Stomach (tissue), 9 donors: Measurements from ENCODE around the gene SUSD2. TPM values are rescaled to one million over a fixed set of nuclear protein-coding genes. Genes with fewer than 3 reads are reported as not detected.

Source experiments
- DNase-seq, 2 donors: peaks; one replicate each; pipeline versions ENCODE4 v3.0.0 to v3.0.0-alpha.2; 2013 to 2019
- H3K27ac ChIP-seq, 5 donors: fragments of 200-600 bp in 4 of 5; sonication (generic) in 4 of 5; one replicate each; pipeline ENCODE4 v1.5.1; 2013 to 2019; ENCODE audit warnings: mild to moderate bottlenecking in 1 of 5, moderate library complexity in 1 of 5
- H3K27me3 ChIP-seq, 3 donors: fragments of 200-600 bp; sonication (generic); one replicate each; pipeline ENCODE4 v1.5.1; 2017 to 2019; ENCODE audit warnings: mixed run types in 1 of 3
- H3K36me3 ChIP-seq, 4 donors: fragments of 200-600 bp; sonication (generic); 1 replicate in 3 of 4; 2 replicates in 1 of 4; pipeline ENCODE4 v1.5.1; 2016 to 2019
- H3K4me1 ChIP-seq, 4 donors: fragments of 200-600 bp; sonication (generic); one replicate each; pipeline ENCODE4 v1.5.1; 2016 to 2019
- H3K4me3 ChIP-seq, 4 donors: fragments of 200-600 bp; sonication (generic) in 3 of 4; one replicate each; pipeline ENCODE4 v1.5.1; 2016 to 2019; ENCODE audit warnings: mild to moderate bottlenecking in 1 of 4
- H3K9me3 ChIP-seq, 4 donors: fragments of 200-600 bp; sonication (generic); one replicate each; pipeline ENCODE4 v1.5.1; 2016 to 2019
- CTCF ChIP-seq, 7 experiments: fragments of 450-650 bp in 4 of 7; fragments of 200-600 bp in 3 of 7; sonication (generic) in 3 of 7; IDR thresholded peaks; one replicate each; pipeline ENCODE4 v1.5.1; 2016 to 2019; ENCODE audit warnings: antibody characterized with exemption in 7 of 7, control low read depth in 2 of 7, mild to moderate bottlenecking in 1 of 7
- EP300 ChIP-seq: sonication (generic); formaldehyde crosslinking; IDR thresholded peaks from one replicate; pipeline ENCODE4 v1.6.1; 2017; ENCODE audit warnings: antibody characterized with exemption
- POLR2A ChIP-seq, 4 donors: fragments of 450-650 bp; IDR thresholded peaks; one replicate each; pipeline ENCODE4 v1.6.1; 2016; ENCODE audit warnings: antibody characterized with exemption in 4 of 4, control low read depth in 2 of 4, mild to moderate bottlenecking in 1 of 4, moderate library complexity in 1 of 4
- POLR2AphosphoS5 ChIP-seq, 3 donors: sonication (generic); formaldehyde crosslinking; IDR thresholded peaks; one replicate each; pipeline ENCODE4 v1.6.1; 2016; ENCODE audit warnings: antibody characterized with exemption in 3 of 3
- WGBS, 5 donors: extraction: QIAGEN DNeasy Blood & Tissue Kit in 3 of 5; methylation state at CpG; one replicate each; pipeline versions ENCODE4 v1.1.5 to v1.1.7; 2013 to 2018; 5-methylcytosine and 5-hydroxymethylcytosine counted together
- intact Hi-C: fragments of 100-400 bp; cut with DNase I; formaldehyde crosslinking; loops from one replicate; pipeline ENCODE4 v1.15.1; 2023; ENCODE audit warnings: low total_unique reads
- polyA plus RNA-seq, 3 donors: library from polyadenylated mRNA; stranded (reverse); fragments of 200-250 nt; gene quantifications; one replicate each; pipeline ENCODE4 v1.2.3, GENCODE V29; 2013
- total RNA-seq, 5 donors: library from RNA; depleted of rRNA; stranded (reverse); fragments of >200 nt; gene quantifications; one replicate each; pipeline versions ENCODE4 v1.1.0 to v1.2.3, GENCODE V29; 2014 to 2016
- donor health status: healthy with polysubstance abuse.
- donor health status: Bipolar disorder and iron deficiency.
- donor health status: healthy.

SUSD2 gene
- total and polyA plus RNA-seq, 8 donors: 0.58 to 29.9 (median 4.4) TPM

- DNase-seq: peak in 1 of 2 donors; percentile 55
- Histone ChIP-seq H3K27me3 (no peaks in the 10 kb centered on the region), H3K4me3 (no peak overlapping the region), H3K36me3 (peaks cover 62 to 100% (median 96%) of the 10 kb centered on the region in 4 donors), H3K4me1 (peaks cover 0 to 15% (median 7%) of the 10 kb centered on the region in 4 donors), H3K27ac (peak overlapping the region in 2 of 5 donors; percentile 32 to 55), H3K9me3 (no peaks in the 10 kb centered on the region)
- 69 to 91% (median 84%) methylated on average over 3 to 12 of the region's 12 CpGs for WGBS, 5 donors
- TF ChIP-seq POLR2A (IDR thresholded peaks at IDR 0.05) (no peak), CTCF (IDR thresholded peaks at IDR 0.05) (no peak)
- intact Hi-C loops: no loop called here
Observed at GRCh38 chr22:24170188-24170587, 11.1 kb upstream of the SUSD2 start.

GRCh38 chr22:24170632-24171031 lies 10.7 kb upstream of the SUSD2 start:
- no peaks in the 10 kb centered on the region for H3K27me3 ChIP-seq
- peak overlapping the region in 2 of 5 donors; percentile 32 to 55 for H3K27ac ChIP-seq
- peaks cover 0 to 15% (median 11%) of the 10 kb centered on the region in 4 donors for H3K4me1 ChIP-seq
- peaks cover 61 to 100% (median 95%) of the 10 kb centered on the region in 4 donors for H3K36me3 ChIP-seq
- H3K9me3 ChIP-seq: no peaks in the 10 kb centered on the region
- 73 to 96% (median 90%) methylated on average over 4 to 5 of the region's 5 CpGs for WGBS, 5 donors
- intact Hi-C loops: no loop called here
- no peak overlapping the region for H3K4me3 ChIP-seq
- no peak for DNase-seq
- TF ChIP-seq CTCF (IDR thresholded peaks at IDR 0.05): no peak
- no peak for TF ChIP-seq POLR2AphosphoS5 (IDR thresholded peaks at IDR 0.05)
- TF ChIP-seq EP300: no peak
- TF ChIP-seq POLR2A (IDR thresholded peaks at IDR 0.05): no peak

- H3K36me3 ChIP-seq: peaks cover 54 to 100% (median 95%) of the 10 kb centered on the region in 4 donors
- H3K27ac ChIP-seq: peak overlapping the region in 1 of 5 donors; percentile 55
- no peak overlapping the region for H3K4me3 ChIP-seq
- no peaks in the 10 kb centered on the region for H3K27me3 ChIP-seq
- intact Hi-C loops: no loop called here
- no peak for TF ChIP-seq EP300
- H3K4me1 ChIP-seq: peaks cover 0 to 26% (median 16%) of the 10 kb centered on the region in 4 donors
- no peaks in the 10 kb centered on the region for H3K9me3 ChIP-seq
- no peak for DNase-seq
- 89 to 97% (median 96%) methylated on average over 6 to 12 of the region's 12 CpGs for WGBS, 5 donors
Observed at GRCh38 chr22:24171822-24172221, 9.5 kb upstream of the SUSD2 start.

- TF ChIP-seq EP300 (no peak), POLR2A (IDR thresholded peaks at IDR 0.05) (no peak), POLR2AphosphoS5 (IDR thresholded peaks at IDR 0.05) (peak in 1 of 3 donors; percentile 14), CTCF (IDR thresholded peaks at IDR 0.05) (peak in 5 of 7 experiments; percentile 72 to 89 (median 83))
- intact Hi-C loops: no loop called here
- Histone ChIP-seq H3K36me3 (peaks cover 43 to 93% (median 83%) of the 10 kb centered on the region in 4 donors), H3K9me3 (no peaks in the 10 kb centered on the region), H3K27ac (peak overlapping the region in 4 of 5 donors; percentile 43 to 79 (median 64)), H3K27me3 (no peaks in the 10 kb centered on the region), H3K4me3 (no peak overlapping the region), H3K4me1 (peaks cover 0 to 51% (median 28%) of the 10 kb centered on the region in 4 donors)
- DNase-seq: peak; percentile 83 to 86
- 31 to 59% (median 48%) methylated on average over 8 to 11 of the region's 11 CpGs for WGBS, 5 donors
Observed at GRCh38 chr22:24175160-24175808, 6.0 kb upstream of the SUSD2 start.

GRCh38 chr22:24176040-24176439 lies 5.2 kb upstream of the SUSD2 start:
- no peak for DNase-seq
- Histone ChIP-seq H3K27ac (peak overlapping the region in 4 of 5 donors; percentile 43 to 79 (median 58)), H3K9me3 (no peaks in the 10 kb centered on the region), H3K4me1 (peaks cover 6 to 58% (median 36%) of the 10 kb centered on the region in 4 donors), H3K27me3 (no peaks in the 10 kb centered on the region), H3K4me3 (no peak overlapping the region), H3K36me3 (peaks cover 36 to 85% (median 75%) of the 10 kb centered on the region in 4 donors)
- intact Hi-C loops: no loop called here
- TF ChIP-seq EP300 (no peak), POLR2A (IDR thresholded peaks at IDR 0.05) (no peak), POLR2AphosphoS5 (IDR thresholded peaks at IDR 0.05) (no peak), CTCF (IDR thresholded peaks at IDR 0.05) (no peak)
- WGBS, 5 donors: 92 to 98% (median 94%) methylated on average over 11 of the region's 11 CpGs; no CpG with 5 or more reads in 1 of the 5 donors
